ENCODE data around the gene HLCS. TPM values are rescaled to one million over a fixed set of nuclear protein-coding genes. Genes with fewer than 3 reads are reported as not detected.

The HLCS gene
- total and polyA plus RNA-seq, 4 experiments from 2014 or later: 8.3 to 14.7 (median 11.3) TPM

GRCh38 chr21:36766511-36766910, 200.0 kb downstream of the HLCS start:
- H3K9me3 ChIP-seq (ENCODE audit: control insufficient read depth in 1 of 2, low read length in 2 of 2): no peaks in the 10 kb centered on the region
- Mint-ChIP-seq H3K9me3 (no peaks in the 10 kb centered on the region), H3K4me1 (peaks cover 0 to 1% (median 0%) of the 10 kb centered on the region in 4 donors), H3K27ac (no peak overlapping the region), H3K27me3 (no peaks in the 10 kb centered on the region), H3K4me3 (no peak overlapping the region), H3K36me3 (peaks cover 15 to 36% of the 10 kb centered on the region in 2 donors)
- H3K4me3 ChIP-seq (ENCODE audit: low read length in 2 of 2): no peak overlapping the region
- no peak for DNase-seq
- H3K36me3 ChIP-seq (ENCODE audit: insufficient read depth, low read length): no peaks in the 10 kb centered on the region
- POLR2A ChIA-PET (ENCODE audit: partially characterized antibody): no interaction called here
- H3K27ac ChIP-seq (ENCODE audit: low read depth, low read length): no peak overlapping the region
- intact Hi-C loops (cut with micrococcal nuclease): no loop called here
- no peaks in the 10 kb centered on the region for H3K27me3 ChIP-seq (ENCODE audit: insufficient read depth, low read length)
- no peaks in the 10 kb centered on the region for H3K4me1 ChIP-seq (ENCODE audit: insufficient read depth, low read length)
- CTCF ChIA-PET (ENCODE audit: partially characterized antibody): no interaction called here

GRCh38 chr21:36765229-36765628, 201.2 kb downstream of the HLCS start:
- Histone ChIP-seq H3K27ac (ENCODE audit: low read depth, low read length) (no peak overlapping the region), H3K9me3 (ENCODE audit: control insufficient read depth in 1 of 2, low read length in 2 of 2) (no peaks in the 10 kb centered on the region), H3K36me3 (ENCODE audit: insufficient read depth, low read length) (no peaks in the 10 kb centered on the region), H3K4me3 (ENCODE audit: low read length in 2 of 2) (no peak overlapping the region), H3K4me1 (ENCODE audit: insufficient read depth, low read length) (no peaks in the 10 kb centered on the region), H3K27me3 (ENCODE audit: insufficient read depth, low read length) (no peaks in the 10 kb centered on the region)
- no peak overlapping the region for H3K27ac Mint-ChIP-seq
- CTCF ChIA-PET (ENCODE audit: partially characterized antibody): no interaction called here
- no peaks in the 10 kb centered on the region for H3K27me3 Mint-ChIP-seq
- no peaks in the 10 kb centered on the region for H3K9me3 Mint-ChIP-seq
- no peak overlapping the region for H3K4me3 Mint-ChIP-seq
- peaks cover 0 to 1% (median 0%) of the 10 kb centered on the region in 4 donors for H3K4me1 Mint-ChIP-seq
- intact Hi-C loops (cut with micrococcal nuclease): no loop called here
- peaks cover 15 to 44% of the 10 kb centered on the region in 2 donors for H3K36me3 Mint-ChIP-seq
- POLR2A ChIA-PET (ENCODE audit: partially characterized antibody): no interaction called here
- DNase-seq: no peak

GRCh38 chr21:36763305-36763704, 203.2 kb downstream of the HLCS start:
- no peak overlapping the region for H3K27ac ChIP-seq (ENCODE audit: low read depth, low read length)
- no peak for DNase-seq
- Mint-ChIP-seq H3K36me3 (peaks cover 21 to 51% of the 10 kb centered on the region in 2 donors), H3K4me3 (no peak overlapping the region), H3K9me3 (no peaks in the 10 kb centered on the region), H3K27me3 (no peaks in the 10 kb centered on the region), H3K27ac (no peak overlapping the region), H3K4me1 (peaks cover 0 to 1% (median 0%) of the 10 kb centered on the region in 4 donors)
- no peaks in the 10 kb centered on the region for H3K27me3 ChIP-seq (ENCODE audit: insufficient read depth, low read length)
- H3K36me3 ChIP-seq (ENCODE audit: insufficient read depth, low read length): no peaks in the 10 kb centered on the region
- POLR2A ChIA-PET (ENCODE audit: partially characterized antibody): no interaction called here
- no peaks in the 10 kb centered on the region for H3K9me3 ChIP-seq (ENCODE audit: control insufficient read depth in 1 of 2, low read length in 2 of 2)
- no peak overlapping the region for H3K4me3 ChIP-seq (ENCODE audit: low read length in 2 of 2)
- CTCF ChIA-PET (ENCODE audit: partially characterized antibody): no interaction called here
- intact Hi-C loops (cut with micrococcal nuclease): no loop called here
- H3K4me1 ChIP-seq (ENCODE audit: insufficient read depth, low read length): no peaks in the 10 kb centered on the region

- ChIA-PET POLR2A (ENCODE audit: partially characterized antibody) (no interaction called here), CTCF (ENCODE audit: partially characterized antibody) (no interaction called here)
- H3K4me1 ChIP-seq (ENCODE audit: insufficient read depth, low read length): no peaks in the 10 kb centered on the region
- Mint-ChIP-seq H3K27me3 (no peaks in the 10 kb centered on the region), H3K27ac (no peak overlapping the region), H3K4me1 (peaks cover 0 to 1% (median 0%) of the 10 kb centered on the region in 4 donors), H3K36me3 (peaks cover 22 to 46% of the 10 kb centered on the region in 2 donors), H3K4me3 (no peak overlapping the region), H3K9me3 (no peaks in the 10 kb centered on the region)
- H3K9me3 ChIP-seq (ENCODE audit: control insufficient read depth in 1 of 2, low read length in 2 of 2): no peaks in the 10 kb centered on the region
- no peak overlapping the region for H3K4me3 ChIP-seq (ENCODE audit: low read length in 2 of 2)
- H3K27me3 ChIP-seq (ENCODE audit: insufficient read depth, low read length): no peaks in the 10 kb centered on the region
- intact Hi-C loops (cut with micrococcal nuclease): no loop called here
- no peak for DNase-seq
- no peak overlapping the region for H3K27ac ChIP-seq (ENCODE audit: low read depth, low read length)
- no peaks in the 10 kb centered on the region for H3K36me3 ChIP-seq (ENCODE audit: insufficient read depth, low read length)
Observed at GRCh38 chr21:36762642-36763041, 203.8 kb downstream of the HLCS start.

GRCh38 chr21:36761685-36762084, 204.8 kb downstream of the HLCS start:
- Mint-ChIP-seq H3K27ac (no peak overlapping the region), H3K36me3 (peaks cover 28 to 38% of the 10 kb centered on the region in 2 donors), H3K4me1 (peaks cover 0 to 1% (median 0%) of the 10 kb centered on the region in 4 donors), H3K27me3 (no peaks in the 10 kb centered on the region), H3K9me3 (no peaks in the 10 kb centered on the region), H3K4me3 (no peak overlapping the region)
- no peaks in the 10 kb centered on the region for H3K4me1 ChIP-seq (ENCODE audit: insufficient read depth, low read length)
- no peak overlapping the region for H3K27ac ChIP-seq (ENCODE audit: low read depth, low read length)
- CTCF ChIA-PET (ENCODE audit: partially characterized antibody): no interaction called here
- no peaks in the 10 kb centered on the region for H3K36me3 ChIP-seq (ENCODE audit: insufficient read depth, low read length)
- no peaks in the 10 kb centered on the region for H3K9me3 ChIP-seq (ENCODE audit: control insufficient read depth in 1 of 2, low read length in 2 of 2)
- intact Hi-C loops (cut with micrococcal nuclease): no loop called here
- POLR2A ChIA-PET (ENCODE audit: partially characterized antibody): no interaction called here
- H3K27me3 ChIP-seq (ENCODE audit: insufficient read depth, low read length): no peaks in the 10 kb centered on the region
- H3K4me3 ChIP-seq (ENCODE audit: low read length in 2 of 2): no peak overlapping the region
- DNase-seq: no peak

GRCh38 chr21:36759348-36760083, 207.0 kb downstream of the HLCS start:
- H3K27me3 ChIP-seq (ENCODE audit: insufficient read depth, low read length): no peaks in the 10 kb centered on the region
- intact Hi-C loops (cut with micrococcal nuclease): no loop called here
- no peaks in the 10 kb centered on the region for H3K9me3 Mint-ChIP-seq
- peaks cover 35 to 45% of the 10 kb centered on the region in 2 donors for H3K36me3 Mint-ChIP-seq
- no peaks in the 10 kb centered on the region for H3K27me3 Mint-ChIP-seq
- POLR2A ChIA-PET (ENCODE audit: partially characterized antibody): no interaction called here
- H3K4me3 ChIP-seq (ENCODE audit: low read length in 2 of 2): no peak overlapping the region
- DNase-seq: no peak
- H3K27ac ChIP-seq (ENCODE audit: low read depth, low read length): no peak overlapping the region
- H3K4me1 ChIP-seq (ENCODE audit: insufficient read depth, low read length): no peaks in the 10 kb centered on the region
- no peak overlapping the region for H3K27ac Mint-ChIP-seq
- H3K4me1 Mint-ChIP-seq: peaks cover 0 to 1% (median 0%) of the 10 kb centered on the region in 4 donors
- CTCF ChIA-PET (ENCODE audit: partially characterized antibody): no interaction called here
- no peak overlapping the region for H3K4me3 Mint-ChIP-seq
- peaks cover 4% of the 10 kb centered on the region for H3K36me3 ChIP-seq (ENCODE audit: insufficient read depth, low read length)
- no peaks in the 10 kb centered on the region for H3K9me3 ChIP-seq (ENCODE audit: control insufficient read depth in 1 of 2, low read length in 2 of 2)

- no peaks in the 10 kb centered on the region for H3K4me1 ChIP-seq (ENCODE audit: insufficient read depth, low read length)
- POLR2A ChIA-PET (ENCODE audit: partially characterized antibody): no interaction called here
- CTCF ChIA-PET (ENCODE audit: partially characterized antibody): no interaction called here
- no peaks in the 10 kb centered on the region for H3K27me3 ChIP-seq (ENCODE audit: insufficient read depth, low read length)
- H3K9me3 ChIP-seq (ENCODE audit: control insufficient read depth in 1 of 2, low read length in 2 of 2): no peaks in the 10 kb centered on the region
- H3K27ac ChIP-seq (ENCODE audit: low read depth, low read length): no peak overlapping the region
- peaks cover 45 to 57% of the 10 kb centered on the region in 2 donors for H3K36me3 Mint-ChIP-seq
- peaks cover 0 to 1% (median 0%) of the 10 kb centered on the region in 4 donors for H3K4me1 Mint-ChIP-seq
- H3K27me3 Mint-ChIP-seq: no peaks in the 10 kb centered on the region
- intact Hi-C loops (cut with micrococcal nuclease): no loop called here
- H3K36me3 ChIP-seq (ENCODE audit: insufficient read depth, low read length): peaks cover 4% of the 10 kb centered on the region
- H3K27ac Mint-ChIP-seq: no peak overlapping the region
- H3K9me3 Mint-ChIP-seq: no peaks in the 10 kb centered on the region
- H3K4me3 Mint-ChIP-seq: no peak overlapping the region
- no peak for DNase-seq
- H3K4me3 ChIP-seq (ENCODE audit: low read length in 2 of 2): no peak overlapping the region
Observed at GRCh38 chr21:36757196-36757595, 209.3 kb downstream of the HLCS start.

Measured in CD4-positive, alpha-beta memory T cell (primary cell).